Upper lobe of right lung (tissue), 1 donor: ENCODE measurements around the gene AOC3. TPM values are rescaled to one million over a fixed set of nuclear protein-coding genes. Genes with fewer than 3 reads are reported as not detected.
"Not testable (repeated sequence)": the region's sequence is repeated elsewhere in the genome, so short reads cannot be mapped to it uniquely, and the experiment has no call there.

Source experiments
- ATAC-seq: fragments of 200-7000 bp; cut with Tn5 transposase; one replicate; pipeline ENCODE4 v1.9.1; 2020; ENCODE audit warnings: mild to moderate bottlenecking, moderate library complexity
- DNase-seq: peaks from one replicate; pipeline ENCODE4 v3.0.0-alpha.2; 2020
- H3K27ac ChIP-seq: fragments of 200-600 bp; one replicate; pipeline ENCODE4 v1.8.0; 2022
- H3K27me3 ChIP-seq: fragments of 200-600 bp; one replicate; pipeline ENCODE4 v1.8.0; 2022; ENCODE audit warnings: mild to moderate bottlenecking
- H3K36me3 ChIP-seq: fragments of 200-600 bp; one replicate; pipeline ENCODE4 v1.8.0; 2022
- H3K4me1 ChIP-seq: fragments of 200-600 bp; one replicate; pipeline ENCODE4 v1.8.0; 2022
- H3K4me3 ChIP-seq: fragments of 200-600 bp; one replicate; pipeline ENCODE4 v1.8.0; 2022; ENCODE audit warnings: mild to moderate bottlenecking
- H3K9me3 ChIP-seq: fragments of 200-600 bp; one replicate; pipeline ENCODE4 v1.8.0; 2022
- intact Hi-C: fragments of 100-400 bp; cut with DNase I; formaldehyde crosslinking; loops from one replicate; pipeline ENCODE4 v1.11.0; 2022
- total RNA-seq: library from RNA; stranded (reverse); fragmentation: NEBNext Ultra II Directional; extraction: Animal tissue kit (Norgen Biotek cat#: 25700); gene quantifications from one replicate; pipeline ENCODE4 v1.2.1, GENCODE V29; 2021
- TF ChIP-seq, protein P1 (sequence below): fragments of 200-600 bp; IDR thresholded peaks from one replicate; pipeline ENCODE4 v1.8.0; 2022; ENCODE audit warnings: antibody characterized with exemption
- donor health status: DM: no; HTN: yes; CAD: no; lungs with severe emphysema.

Gene AOC3
- total RNA-seq, 1 donor from 2014 or later, result 235 TPM

GRCh38 chr17:42895185-42895555, 44.2 kb downstream of the AOC3 start:
- no peak overlapping the region for H3K4me3 ChIP-seq
- peak; percentile 79 for ATAC-seq

DNA sequence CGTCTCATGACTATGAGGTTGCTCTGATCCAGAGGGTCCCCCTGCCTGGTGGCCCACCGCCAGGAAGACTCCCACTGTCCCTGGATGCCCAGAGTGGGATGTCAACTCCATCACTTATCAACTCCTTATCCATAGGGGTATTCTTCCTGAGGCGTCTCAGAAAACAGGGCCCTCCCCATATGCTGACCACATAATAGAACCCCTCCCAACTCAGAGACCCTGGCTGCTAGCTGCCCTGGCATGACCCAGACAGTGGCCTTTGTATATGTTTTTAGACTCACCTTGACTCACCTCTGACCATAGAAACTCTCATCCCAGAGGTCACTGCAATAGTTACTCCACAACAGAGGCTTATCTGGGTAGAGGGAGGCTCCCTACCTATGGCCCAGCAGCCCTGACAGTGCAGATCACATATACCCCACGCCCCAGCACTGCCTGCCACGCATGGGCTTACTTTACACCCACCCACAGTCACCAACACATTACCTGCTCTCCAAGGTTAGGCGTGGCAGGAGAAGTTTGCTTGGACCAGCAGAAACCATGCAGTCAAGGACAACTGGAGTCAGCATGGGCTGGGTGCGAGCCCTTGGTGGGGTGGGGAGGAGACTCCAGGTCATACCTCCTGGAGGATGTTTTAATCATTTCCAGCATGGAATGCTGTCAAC, 47.3 kb downstream of the AOC3 start:
- Histone ChIP-seq H3K4me1 (peaks cover 23% of the 10 kb centered on the region), H3K27ac (no peak overlapping the region), H3K27me3 (no peaks in the 10 kb centered on the region), H3K4me3 (no peak overlapping the region), H3K9me3 (no peaks in the 10 kb centered on the region), H3K36me3 (no peaks in the 10 kb centered on the region)
- DNase-seq, result no peak
- TF ChIP-seq, protein P1, sequence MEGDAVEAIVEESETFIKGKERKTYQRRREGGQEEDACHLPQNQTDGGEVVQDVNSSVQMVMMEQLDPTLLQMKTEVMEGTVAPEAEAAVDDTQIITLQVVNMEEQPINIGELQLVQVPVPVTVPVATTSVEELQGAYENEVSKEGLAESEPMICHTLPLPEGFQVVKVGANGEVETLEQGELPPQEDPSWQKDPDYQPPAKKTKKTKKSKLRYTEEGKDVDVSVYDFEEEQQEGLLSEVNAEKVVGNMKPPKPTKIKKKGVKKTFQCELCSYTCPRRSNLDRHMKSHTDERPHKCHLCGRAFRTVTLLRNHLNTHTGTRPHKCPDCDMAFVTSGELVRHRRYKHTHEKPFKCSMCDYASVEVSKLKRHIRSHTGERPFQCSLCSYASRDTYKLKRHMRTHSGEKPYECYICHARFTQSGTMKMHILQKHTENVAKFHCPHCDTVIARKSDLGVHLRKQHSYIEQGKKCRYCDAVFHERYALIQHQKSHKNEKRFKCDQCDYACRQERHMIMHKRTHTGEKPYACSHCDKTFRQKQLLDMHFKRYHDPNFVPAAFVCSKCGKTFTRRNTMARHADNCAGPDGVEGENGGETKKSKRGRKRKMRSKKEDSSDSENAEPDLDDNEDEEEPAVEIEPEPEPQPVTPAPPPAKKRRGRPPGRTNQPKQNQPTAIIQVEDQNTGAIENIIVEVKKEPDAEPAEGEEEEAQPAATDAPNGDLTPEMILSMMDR, result no peak
- ATAC-seq, result no peak
- intact Hi-C loops, result no loop called here

More at GRCh38 chr17:42895185-42895555, 44.2 kb downstream of the AOC3 start:
- Histone ChIP-seq H3K27ac (peak overlapping the region; percentile 19), H3K36me3 (no peaks in the 10 kb centered on the region), H3K9me3 (no peaks in the 10 kb centered on the region), H3K27me3 (no peaks in the 10 kb centered on the region), H3K4me1 (peaks cover 46% of the 10 kb centered on the region)
- DNase-seq, result peak; percentile 78
- intact Hi-C loops, result no loop called here
- TF ChIP-seq, protein P1, result no peak

DNA sequence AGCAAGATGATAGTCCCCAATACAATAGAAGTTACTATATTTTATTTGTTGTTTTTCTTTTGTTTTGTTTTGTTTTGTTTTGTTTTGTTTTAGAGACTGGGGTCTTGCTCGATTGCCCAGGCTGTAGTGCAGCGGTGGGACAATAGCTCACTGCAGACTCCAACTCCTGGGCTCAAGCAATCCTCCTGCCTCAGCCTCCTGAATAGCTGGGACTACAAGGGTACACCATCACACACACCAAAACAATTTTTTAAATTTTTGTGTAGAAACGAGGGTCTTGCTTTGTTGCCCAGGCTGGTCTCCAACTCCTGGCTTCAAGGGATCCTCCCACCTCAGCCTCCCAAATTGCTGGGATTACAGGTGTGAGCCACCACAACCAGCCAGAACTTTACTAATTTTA, 49.0 kb downstream of the AOC3 start:
- H3K27me3 ChIP-seq, DNase-seq, H3K4me3 ChIP-seq, H3K36me3 ChIP-seq, H3K27ac ChIP-seq, intact Hi-C loops, H3K9me3 ChIP-seq, ATAC-seq, H3K4me1 ChIP-seq: not testable (repeated sequence)

DNA sequence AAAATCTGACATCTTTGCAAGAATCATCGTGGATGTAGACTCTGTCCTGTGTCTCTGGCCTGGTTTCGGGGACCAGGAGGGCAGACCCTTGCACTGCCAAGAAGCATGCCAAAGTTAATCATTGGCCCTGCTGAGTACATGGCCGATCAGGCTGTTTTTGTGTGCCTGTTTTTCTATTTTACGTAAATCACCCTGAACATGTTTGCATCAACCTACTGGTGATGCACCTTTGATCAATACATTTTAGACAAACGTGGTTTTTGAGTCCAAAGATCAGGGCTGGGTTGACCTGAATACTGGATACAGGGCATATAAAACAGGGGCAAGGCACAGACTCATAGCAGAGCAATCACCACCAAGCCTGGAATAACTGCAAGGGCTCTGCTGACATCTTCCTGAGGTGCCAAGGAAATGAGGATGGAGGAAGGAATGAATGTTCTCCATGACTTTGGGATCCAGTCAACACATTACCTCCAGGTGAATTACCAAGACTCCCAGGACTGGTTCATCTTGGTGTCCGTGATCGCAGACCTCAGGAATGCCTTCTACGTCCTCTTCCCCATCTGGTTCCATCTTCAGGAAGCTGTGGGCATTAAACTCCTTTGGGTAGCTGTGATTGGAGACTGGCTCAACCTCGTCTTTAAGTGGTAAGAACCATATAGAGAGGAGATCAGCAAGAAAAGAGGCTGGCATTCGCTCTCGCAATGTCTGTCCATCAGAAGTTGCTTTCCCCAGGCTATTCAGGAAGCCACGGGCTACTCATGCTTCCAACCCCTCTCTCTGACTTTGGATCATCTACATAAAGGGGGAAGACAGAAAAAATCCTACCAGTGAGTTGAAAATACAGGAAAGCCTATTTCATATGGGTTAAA, 49.7 kb downstream of the AOC3 start, which contains the start of gene G6PC1:
Gene G6PC1, plus strand, starts transcription at position 340 of the 872 bp plus-strand sequence. Its CDS starts 78 bp downstream, at position 418.
- Histone ChIP-seq H3K4me3 (no peak within 1 kb of the TSS), H3K27ac (no peak within 1 kb of the TSS), H3K9me3 (no peaks in the 10 kb centered on the region), H3K27me3 (no peaks in the 10 kb centered on the region), H3K4me1 (no peaks in the 10 kb centered on the region), H3K36me3 (no peaks in the 10 kb centered on the region)
- intact Hi-C loops, result no loop called here
- TF ChIP-seq, protein P1, result no peak
- ATAC-seq, result no peak
- DNase-seq, result no peak

- Histone ChIP-seq H3K4me3 (no peak overlapping the region), H3K27ac (no peak overlapping the region), H3K27me3 (no peaks in the 10 kb centered on the region), H3K4me1 (no peaks in the 10 kb centered on the region), H3K9me3 (no peaks in the 10 kb centered on the region), H3K36me3 (no peaks in the 10 kb centered on the region)
- intact Hi-C loops, result no loop called here
- DNase-seq (no peak), ATAC-seq (no peak)
- TF ChIP-seq, protein P1, result no peak
Observed at GRCh38 chr17:42901535-42902229, 50.7 kb downstream of the AOC3 start.

- DNase-seq (no peak), ATAC-seq (no peak)
- Histone ChIP-seq H3K4me3 (no peak overlapping the region), H3K27ac (no peak overlapping the region), H3K27me3 (no peaks in the 10 kb centered on the region), H3K4me1 (no peaks in the 10 kb centered on the region), H3K36me3 (no peaks in the 10 kb centered on the region), H3K9me3 (no peaks in the 10 kb centered on the region)
- intact Hi-C loops, result no loop called here
- TF ChIP-seq, protein P1, result no peak
Observed at GRCh38 chr17:42904110-42904469, 53.1 kb downstream of the AOC3 start.
